Caki2 (cell line): ENCODE data around the gene SLC30A2. TPM values are rescaled to one million over a fixed set of nuclear protein-coding genes. Genes with fewer than 3 reads are reported as not detected.

Experiments used
- DNase-seq: peaks from one replicate; pipeline ENCODE4 v3.0.0-alpha.2; 2015; ENCODE audit warnings: low read depth
- in situ Hi-C: cut with HindIII; loops from 2 replicates; pipeline ENCODE4 v1.10.0; 2016; ENCODE audit warnings: low sequenced_read_pairs, low pct_unique_long_range_greater_than_20kb, mixed read lengths
- total RNA-seq: library from RNA; depleted of rRNA; stranded (reverse); fragments of >200 nt; shearing (Covaris generic); gene quantifications from 2 replicates; pipeline ENCODE4 v1.2.3, GENCODE V29; 2014; ENCODE audit warnings: low replicate concordance; rRNA removed

Gene SLC30A2
- total RNA-seq, 1 experiment from 2014 or later, result not detected

DNA sequence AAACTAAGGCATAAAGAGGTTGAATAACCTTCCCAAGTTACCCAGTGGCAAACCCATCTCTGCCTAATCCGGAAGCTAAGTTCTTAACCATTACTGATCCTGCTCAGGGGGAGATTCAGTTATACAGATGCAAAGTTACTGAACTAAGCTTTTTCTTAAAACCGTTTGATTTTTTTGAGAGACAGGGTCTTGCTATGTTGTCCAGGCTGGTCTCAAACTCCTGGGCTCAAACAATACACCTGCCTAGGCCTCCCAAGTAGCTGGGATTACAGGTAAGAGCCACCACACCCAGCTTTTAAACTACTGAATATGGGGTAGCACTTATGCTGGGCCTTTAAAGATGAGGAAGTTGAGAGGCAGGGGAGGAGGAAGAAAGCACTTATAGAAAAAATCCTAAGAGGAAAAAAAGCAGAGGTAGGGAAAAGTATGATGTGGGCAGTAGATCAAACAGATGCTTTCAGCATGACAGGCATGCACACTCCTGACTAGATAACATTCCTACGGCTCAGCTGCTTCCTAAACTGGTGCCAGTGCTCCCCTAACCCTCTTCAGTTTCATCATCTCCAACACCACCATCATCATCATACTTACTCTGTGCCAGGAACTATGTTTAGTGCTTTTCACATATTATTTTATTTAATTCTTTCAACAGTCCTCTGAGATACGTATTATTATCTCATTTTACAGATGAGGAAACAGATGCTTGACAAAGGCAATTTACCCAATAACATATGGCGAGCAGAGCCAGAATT is 53.8 kb downstream of the SLC30A2 start:
- no peak for DNase-seq
- in situ Hi-C loops, result loop anchor here (25.0 kb wide), 1 partner anchor 105 kb away; the partner anchor contains the start of gene PAQR7

DNA sequence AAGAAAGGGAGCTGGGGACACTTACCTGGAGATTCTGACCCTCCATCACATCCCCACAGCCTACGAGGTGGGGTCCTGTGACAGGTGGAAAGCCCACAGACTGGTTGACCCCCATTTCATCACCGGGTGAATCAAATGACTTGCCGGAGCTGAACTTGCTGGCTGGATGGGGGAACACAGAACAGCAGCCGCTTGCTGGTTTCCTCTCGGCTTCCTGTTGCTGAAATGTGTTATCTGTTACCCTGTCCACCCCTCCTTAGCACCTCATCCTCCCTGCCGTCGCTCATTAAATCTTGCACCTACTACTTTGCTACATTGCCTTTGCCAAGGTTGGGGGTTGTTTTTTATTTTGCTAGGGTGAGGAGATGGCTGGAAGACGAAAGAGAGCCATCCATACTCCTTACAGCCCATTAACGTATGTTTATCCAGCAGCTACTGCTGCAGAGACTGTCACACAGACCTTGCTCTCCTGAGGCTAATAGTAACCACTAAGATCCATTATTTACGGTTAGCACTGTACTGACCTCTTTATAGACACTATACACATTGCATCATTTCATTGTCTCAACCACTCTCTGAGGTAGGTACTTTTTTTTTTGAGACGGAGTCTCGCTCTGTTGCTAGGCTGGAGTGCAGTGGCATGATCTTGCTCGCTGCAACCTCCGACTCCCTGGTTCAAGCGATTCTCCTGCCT is 55.1 kb downstream of the SLC30A2 start:
- in situ Hi-C loops, result loop anchor here (25.0 kb wide), 1 partner anchor 104 kb away; the partner anchor contains the start of gene PAQR7
- DNase-seq, result no peak

DNA sequence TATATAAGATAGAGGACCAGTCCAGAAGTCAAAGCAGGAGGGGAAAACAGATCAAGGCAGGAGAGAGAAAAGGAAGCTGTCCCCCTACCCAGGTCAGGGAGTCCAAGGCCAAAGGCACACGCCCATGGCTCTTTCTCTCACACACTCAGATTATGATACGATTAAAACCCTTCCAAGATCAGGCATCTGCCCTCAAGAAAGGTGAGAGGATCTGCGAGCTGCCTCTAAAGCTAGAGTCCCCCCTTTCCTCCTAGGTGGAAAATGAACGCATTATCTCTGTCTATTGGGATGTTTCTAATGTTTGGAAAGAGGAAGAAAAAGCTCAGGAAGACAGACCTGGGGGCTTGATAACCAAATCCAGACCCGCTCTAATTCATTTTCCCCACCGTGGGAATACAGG is 55.7 kb downstream of the SLC30A2 start:
- DNase-seq, result no peak
- in situ Hi-C loops, result loop anchor here (25.0 kb wide), 1 partner anchor 103 kb away; the partner anchor contains the start of gene PAQR7

DNA sequence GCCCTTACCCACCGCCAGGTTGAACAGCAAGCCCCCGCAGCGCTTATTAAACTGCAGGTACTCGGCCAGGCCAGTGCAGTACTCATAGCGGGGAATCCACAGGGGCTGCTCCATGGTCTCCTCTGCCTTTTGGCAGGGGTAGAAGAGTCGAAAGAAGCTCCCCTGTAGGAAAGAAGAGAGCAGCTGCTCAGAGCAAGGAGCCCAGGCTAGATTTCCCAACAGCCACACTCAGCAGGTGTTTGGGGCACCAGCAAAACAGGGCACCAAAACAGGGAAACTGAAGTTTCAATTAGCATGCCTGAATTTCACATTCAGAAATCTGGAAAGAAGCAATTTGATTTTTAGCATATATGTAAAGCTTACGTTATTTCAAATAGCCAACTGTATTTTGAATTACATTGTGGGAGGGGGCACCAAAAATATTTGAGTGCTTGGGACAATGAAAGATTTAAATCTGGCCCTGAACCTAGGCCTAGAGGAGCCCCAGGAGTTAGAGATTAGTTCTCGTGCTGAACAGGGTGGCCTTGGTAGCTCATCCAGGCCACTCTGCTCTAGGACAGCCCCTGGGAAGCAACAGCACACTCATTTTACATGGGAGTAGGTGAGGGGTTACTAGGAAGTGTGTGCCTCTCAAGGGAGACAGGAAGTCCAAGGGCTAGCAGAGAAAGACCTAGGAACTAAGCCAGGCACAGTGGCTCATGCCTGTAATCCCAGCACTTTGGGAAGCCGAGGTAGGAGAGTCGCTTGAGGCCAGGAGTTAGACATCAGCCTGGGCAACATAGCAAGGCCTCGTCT is 56.3 kb downstream of the SLC30A2 start:
- in situ Hi-C loops, result loop anchor here (25.0 kb wide), 1 partner anchor 102 kb away; the partner anchor contains the start of gene PAQR7
- DNase-seq, result no peak

DNA sequence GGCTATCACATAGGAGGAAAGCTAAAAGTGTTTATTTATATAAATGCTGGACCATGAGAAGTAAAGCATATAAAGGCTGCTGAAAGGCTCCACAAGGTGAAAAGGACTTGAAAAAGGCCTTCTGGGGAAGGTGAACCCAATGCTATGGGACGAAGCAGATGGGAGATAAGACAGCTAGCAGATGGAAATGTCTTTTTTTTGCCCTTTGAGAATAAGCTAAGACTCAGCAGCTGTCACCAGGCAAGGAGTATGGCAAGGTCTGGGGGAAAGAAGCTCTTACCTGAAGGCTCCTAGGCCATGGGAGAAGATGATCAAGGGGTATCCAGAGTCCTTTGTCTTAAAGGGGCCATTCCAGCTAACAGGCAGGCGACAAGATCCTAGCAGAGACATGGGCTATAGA is 58.0 kb downstream of the SLC30A2 start:
- in situ Hi-C loops, result loop anchor here (25.0 kb wide), 1 partner anchor 101 kb away; the partner anchor contains the start of gene PAQR7
- no peak for DNase-seq

Other genes starting within 250 kb of the SLC30A2 start
- gene SELENON, start 245.9 kb downstream of the SLC30A2 start, total RNA-seq, result 13.8 and 16.9 TPM in 2 replicates
- gene MTFR1L, start 226.2 kb downstream of the SLC30A2 start, total RNA-seq, result 12.3 and 16.3 TPM in 2 replicates
- 11.5 and 13.1 TPM in 2 replicates for gene AUNIP, start 186.7 kb downstream of the SLC30A2 start, total RNA-seq
- 7.0 and 14.1 TPM in 2 replicates for gene PAQR7, start 170.4 kb downstream of the SLC30A2 start, total RNA-seq
- gene STMN1, start 139.7 kb downstream of the SLC30A2 start, total RNA-seq, result 65.2 and 92.4 TPM in 2 replicates
- gene PAFAH2, start 48.1 kb downstream of the SLC30A2 start, total RNA-seq, result 11.8 and 16.6 TPM in 2 replicates
- not detected in 2 replicates for gene EXTL1, start 24.3 kb downstream of the SLC30A2 start, total RNA-seq
- not detected in 2 replicates for gene TRIM63, start 21.5 kb upstream of the SLC30A2 start, total RNA-seq
- gene PDIK1L, start 65.7 kb upstream of the SLC30A2 start, total RNA-seq, result 5.7 and 8.4 TPM in 2 replicates
- 0.14 TPM in 1 of 2 replicates, not detected in the other for gene FAM110D, start 113.0 kb upstream of the SLC30A2 start, total RNA-seq
- not detected in 2 replicates for gene C1orf232, start 122.8 kb upstream of the SLC30A2 start, total RNA-seq
- gene ZNF593, start 123.8 kb upstream of the SLC30A2 start, total RNA-seq, result 49.8 and 92.3 TPM in 2 replicates
- gene ZNF593OS, start 125.7 kb upstream of the SLC30A2 start, total RNA-seq, result not detected in 2 replicates
- not detected in 2 replicates for gene CNKSR1, start 131.4 kb upstream of the SLC30A2 start, total RNA-seq
- not detected in 2 replicates for gene CATSPER4, start 144.5 kb upstream of the SLC30A2 start, total RNA-seq
- gene CEP85, start 188.1 kb upstream of the SLC30A2 start, total RNA-seq, result 16.7 and 20.8 TPM in 2 replicates
- gene SH3BGRL3, start 234.0 kb upstream of the SLC30A2 start, total RNA-seq, result 7.4 and 12.5 TPM in 2 replicates